Glutamatergic neuron (in vitro differentiated cells): ENCODE data around the gene NBEAL2. TPM values are rescaled to one million over a fixed set of nuclear protein-coding genes. Genes with fewer than 3 reads are reported as not detected.

Experiments used
- DNase-seq: peaks from one replicate; pipeline ENCODE4 v3.0.0; 2022
- H3K27ac Mint-ChIP-seq: one replicate; pipeline ENCODE4 v1.8.0; 2020; ENCODE audit warnings: mild to moderate bottlenecking, mixed read lengths, inconsistent platforms; ENCODE audit not compliant: unreplicated experiment
- H3K27me3 Mint-ChIP-seq: one replicate; pipeline ENCODE4 v1.8.0; 2020; ENCODE audit warnings: mild to moderate bottlenecking, moderate library complexity, mixed read lengths, inconsistent platforms; ENCODE audit not compliant: unreplicated experiment
- H3K36me3 Mint-ChIP-seq: one replicate; pipeline ENCODE4 v1.8.0; 2020; ENCODE audit warnings: mild to moderate bottlenecking, mixed read lengths, inconsistent platforms; ENCODE audit not compliant: unreplicated experiment
- H3K4me1 Mint-ChIP-seq: one replicate; pipeline ENCODE4 v1.8.0; 2020; ENCODE audit warnings: mild to moderate bottlenecking, low read depth, mixed read lengths, inconsistent platforms; ENCODE audit not compliant: unreplicated experiment
- H3K4me3 Mint-ChIP-seq: one replicate; pipeline ENCODE4 v1.8.0; 2020; ENCODE audit warnings: mild to moderate bottlenecking, mixed read lengths, inconsistent platforms; ENCODE audit not compliant: unreplicated experiment
- H3K9me3 Mint-ChIP-seq: one replicate; pipeline ENCODE4 v1.8.0; 2020; ENCODE audit warnings: mild to moderate bottlenecking, moderate library complexity, mixed read lengths, inconsistent platforms; ENCODE audit not compliant: unreplicated experiment
- CTCF ChIP-seq: fragments of 200-600 bp; sonication (generic); IDR thresholded peaks from one replicate; pipeline ENCODE4 v1.5.0; 2021; ENCODE audit not compliant: partially characterized antibody, unreplicated experiment
- total RNA-seq: library from RNA; stranded (reverse); fragmentation: NEBNext Ultra II Directional; extraction: Animal tissue kit (Norgen Biotek cat#: 25700); gene quantifications from one replicate; pipeline ENCODE4 v1.2.1, GENCODE V29; 2021; ENCODE audit not compliant: unreplicated experiment

The NBEAL2 gene
- total RNA-seq, 1 donor from 2014 or later: 38.0 TPM

- H3K9me3 Mint-ChIP-seq: peaks cover 4% of the 10 kb centered on the region
- TF ChIP-seq CTCF: no peak
- no peak overlapping the region for H3K27ac Mint-ChIP-seq
- no peak for DNase-seq
- no peaks in the 10 kb centered on the region for H3K27me3 Mint-ChIP-seq
- H3K4me1 Mint-ChIP-seq: peaks cover 14% of the 10 kb centered on the region
- H3K36me3 Mint-ChIP-seq: no peaks in the 10 kb centered on the region
- H3K4me3 Mint-ChIP-seq: no peak overlapping the region
Measured at GRCh38 chr3:47056705-47057104, 77.2 kb downstream of the NBEAL2 start.

GRCh38 chr3:47057212-47057671 lies 77.8 kb downstream of the NBEAL2 start:
- DNase-seq: no peak
- Mint-ChIP-seq H3K27ac (no peak overlapping the region), H3K27me3 (no peaks in the 10 kb centered on the region), H3K4me1 (peaks cover 13% of the 10 kb centered on the region), H3K9me3 (peaks cover 4% of the 10 kb centered on the region), H3K36me3 (no peaks in the 10 kb centered on the region), H3K4me3 (no peak overlapping the region)
- TF ChIP-seq CTCF: no peak

Other genes with a start within 250 kb of the NBEAL2 start
- gene MYL3, start 116.2 kb upstream of the NBEAL2 start, total RNA-seq: not detected
- gene PTH1R, start 101.9 kb upstream of the NBEAL2 start, total RNA-seq: 0.29 TPM
- gene CCDC12, start 2.9 kb upstream of the NBEAL2 start, total RNA-seq: 41.4 TPM
- 59.1 TPM for gene SETD2, start 184.4 kb downstream of the NBEAL2 start, total RNA-seq